T-helper 2 cell treated with Interferon-gamma antibody and Interleukin-4, amounts not matched to agents 5 μg/mL and 100 μg/mL, for 36 hours (primary cell): ENCODE data around the gene DNAH8.

Experiments
- DNase-seq: peaks from one replicate; pipeline ENCODE4 v3.0.0; 2021; ENCODE audit warnings: low spot score
- H3K27ac Mint-ChIP-seq: one replicate; pipeline ENCODE4 v1.8.0; 2021; ENCODE audit warnings: mild to moderate bottlenecking, mixed read lengths
- H3K27me3 Mint-ChIP-seq: one replicate; pipeline ENCODE4 v1.8.0; 2021; ENCODE audit warnings: low read depth, mixed read lengths
- H3K36me3 Mint-ChIP-seq: one replicate; pipeline ENCODE4 v1.8.0; 2021; ENCODE audit warnings: low read depth, mixed read lengths
- H3K4me1 Mint-ChIP-seq: one replicate; pipeline ENCODE4 v1.8.0; 2021; ENCODE audit warnings: low read depth, mixed read lengths
- H3K4me3 Mint-ChIP-seq: one replicate; pipeline ENCODE4 v1.8.0; 2022; ENCODE audit warnings: mild to moderate bottlenecking, moderate library complexity, mixed read lengths
- H3K9me3 Mint-ChIP-seq: one replicate; pipeline ENCODE4 v1.8.0; 2021; ENCODE audit warnings: mixed read lengths

Gene DNAH8

GRCh38 chr6:38990475-38990874 is 275.4 kb downstream of the DNAH8 start:
- Mint-ChIP-seq H3K36me3 (no peaks in the 10 kb centered on the region), H3K9me3 (no peaks in the 10 kb centered on the region), H3K27ac (no peak overlapping the region), H3K27me3 (peaks cover 12% of the 10 kb centered on the region), H3K4me3 (no peak overlapping the region), H3K4me1 (no peaks in the 10 kb centered on the region)
- DNase-seq: no peak

- peaks cover 36% of the 10 kb centered on the region for H3K27me3 Mint-ChIP-seq
- no peak for DNase-seq
- no peak overlapping the region for H3K27ac Mint-ChIP-seq
- no peaks in the 10 kb centered on the region for H3K4me1 Mint-ChIP-seq
- no peaks in the 10 kb centered on the region for H3K36me3 Mint-ChIP-seq
- H3K4me3 Mint-ChIP-seq: no peak overlapping the region
- no peaks in the 10 kb centered on the region for H3K9me3 Mint-ChIP-seq
Observed at GRCh38 chr6:38996676-38997075, 281.6 kb downstream of the DNAH8 start.

GRCh38 chr6:38997128-38997761 is 282.1 kb downstream of the DNAH8 start:
- Mint-ChIP-seq H3K27me3 (peaks cover 37% of the 10 kb centered on the region), H3K9me3 (no peaks in the 10 kb centered on the region), H3K27ac (no peak overlapping the region), H3K36me3 (no peaks in the 10 kb centered on the region), H3K4me3 (no peak overlapping the region), H3K4me1 (no peaks in the 10 kb centered on the region)
- DNase-seq: no peak

GRCh38 chr6:39003072-39003471 is 288.0 kb downstream of the DNAH8 start:
- H3K4me1 Mint-ChIP-seq: no peaks in the 10 kb centered on the region
- H3K36me3 Mint-ChIP-seq: no peaks in the 10 kb centered on the region
- no peak for DNase-seq
- no peak overlapping the region for H3K27ac Mint-ChIP-seq
- H3K27me3 Mint-ChIP-seq: peaks cover 43% of the 10 kb centered on the region
- no peaks in the 10 kb centered on the region for H3K9me3 Mint-ChIP-seq
- no peak overlapping the region for H3K4me3 Mint-ChIP-seq

GRCh38 chr6:39003492-39003891 is 288.4 kb downstream of the DNAH8 start:
- H3K4me3 Mint-ChIP-seq: no peak overlapping the region

GRCh38 chr6:39004801-39005200 is 289.7 kb downstream of the DNAH8 start:
- no peaks in the 10 kb centered on the region for H3K9me3 Mint-ChIP-seq
- no peaks in the 10 kb centered on the region for H3K36me3 Mint-ChIP-seq
- no peak for DNase-seq
- H3K27ac Mint-ChIP-seq: no peak overlapping the region
- no peaks in the 10 kb centered on the region for H3K4me1 Mint-ChIP-seq
- no peak overlapping the region for H3K4me3 Mint-ChIP-seq
- H3K27me3 Mint-ChIP-seq: peaks cover 49% of the 10 kb centered on the region

More at GRCh38 chr6:39003492-39003891, 288.4 kb downstream of the DNAH8 start:
- Mint-ChIP-seq H3K9me3 (no peaks in the 10 kb centered on the region), H3K4me1 (no peaks in the 10 kb centered on the region), H3K27me3 (peaks cover 48% of the 10 kb centered on the region), H3K36me3 (no peaks in the 10 kb centered on the region), H3K27ac (no peak overlapping the region)
- DNase-seq: no peak

- no peak overlapping the region for H3K27ac Mint-ChIP-seq
Observed at GRCh38 chr6:39005774-39006173, 290.7 kb downstream of the DNAH8 start.

GRCh38 chr6:39007575-39007974 is 292.5 kb downstream of the DNAH8 start:
- H3K9me3 Mint-ChIP-seq: no peaks in the 10 kb centered on the region
- no peak for DNase-seq
- no peak overlapping the region for H3K4me3 Mint-ChIP-seq
- no peak overlapping the region for H3K27ac Mint-ChIP-seq
- H3K27me3 Mint-ChIP-seq: peaks cover 49% of the 10 kb centered on the region
- no peaks in the 10 kb centered on the region for H3K4me1 Mint-ChIP-seq
- H3K36me3 Mint-ChIP-seq: no peaks in the 10 kb centered on the region

More at GRCh38 chr6:39005774-39006173, 290.7 kb downstream of the DNAH8 start:
- no peak overlapping the region for H3K4me3 Mint-ChIP-seq
- H3K4me1 Mint-ChIP-seq: no peaks in the 10 kb centered on the region
- H3K27me3 Mint-ChIP-seq: peaks cover 44% of the 10 kb centered on the region
- DNase-seq: no peak
- H3K9me3 Mint-ChIP-seq: no peaks in the 10 kb centered on the region
- H3K36me3 Mint-ChIP-seq: no peaks in the 10 kb centered on the region

- no peaks in the 10 kb centered on the region for H3K9me3 Mint-ChIP-seq
- H3K27ac Mint-ChIP-seq: no peak overlapping the region
- H3K4me3 Mint-ChIP-seq: no peak overlapping the region
- no peak for DNase-seq
- no peaks in the 10 kb centered on the region for H3K36me3 Mint-ChIP-seq
- peaks cover 56% of the 10 kb centered on the region for H3K27me3 Mint-ChIP-seq
- H3K4me1 Mint-ChIP-seq: no peaks in the 10 kb centered on the region
Observed at GRCh38 chr6:39008737-39009136, 293.6 kb downstream of the DNAH8 start.

- Mint-ChIP-seq H3K27ac (no peak overlapping the region), H3K9me3 (no peaks in the 10 kb centered on the region), H3K27me3 (peaks cover 56% of the 10 kb centered on the region), H3K4me1 (no peaks in the 10 kb centered on the region), H3K36me3 (no peaks in the 10 kb centered on the region), H3K4me3 (no peak overlapping the region)
- DNase-seq: no peak
Observed at GRCh38 chr6:39009476-39009875, 294.4 kb downstream of the DNAH8 start.

GRCh38 chr6:39016839-39017546 is 301.9 kb downstream of the DNAH8 start:
- Mint-ChIP-seq H3K4me1 (no peaks in the 10 kb centered on the region), H3K27me3 (peaks cover 19% of the 10 kb centered on the region), H3K9me3 (no peaks in the 10 kb centered on the region), H3K36me3 (no peaks in the 10 kb centered on the region), H3K4me3 (no peak overlapping the region), H3K27ac (no peak overlapping the region)
- DNase-seq: no peak

- Mint-ChIP-seq H3K9me3 (no peaks in the 10 kb centered on the region), H3K4me3 (no peak overlapping the region)
Observed at GRCh38 chr6:39017547-39017880, 302.4 kb downstream of the DNAH8 start.

GRCh38 chr6:39018103-39018502 is 303.0 kb downstream of the DNAH8 start:
- Mint-ChIP-seq H3K9me3 (no peaks in the 10 kb centered on the region), H3K27me3 (peaks cover 14% of the 10 kb centered on the region), H3K27ac (no peak overlapping the region), H3K4me3 (no peak overlapping the region), H3K4me1 (no peaks in the 10 kb centered on the region), H3K36me3 (no peaks in the 10 kb centered on the region)
- no peak for DNase-seq

More at GRCh38 chr6:39017547-39017880, 302.4 kb downstream of the DNAH8 start:
- H3K27me3 Mint-ChIP-seq: peaks cover 14% of the 10 kb centered on the region
- DNase-seq: no peak
- no peaks in the 10 kb centered on the region for H3K36me3 Mint-ChIP-seq
- H3K27ac Mint-ChIP-seq: no peak overlapping the region
- no peaks in the 10 kb centered on the region for H3K4me1 Mint-ChIP-seq

- Mint-ChIP-seq H3K4me1 (no peaks in the 10 kb centered on the region), H3K27ac (no peak overlapping the region), H3K27me3 (peaks cover 4% of the 10 kb centered on the region), H3K4me3 (no peak overlapping the region), H3K36me3 (no peaks in the 10 kb centered on the region), H3K9me3 (no peaks in the 10 kb centered on the region)
- DNase-seq: no peak
Observed at GRCh38 chr6:39020136-39020535, 305.0 kb downstream of the DNAH8 start.

GRCh38 chr6:39021041-39021440 is 305.9 kb downstream of the DNAH8 start:
- H3K4me3 Mint-ChIP-seq: no peak overlapping the region

More at GRCh38 chr6:39021041-39021440, 305.9 kb downstream of the DNAH8 start:
- H3K27ac Mint-ChIP-seq: no peak overlapping the region
- H3K36me3 Mint-ChIP-seq: no peaks in the 10 kb centered on the region
- DNase-seq: no peak
- H3K27me3 Mint-ChIP-seq: peaks cover under 1% of the 10 kb centered on the region
- no peaks in the 10 kb centered on the region for H3K4me1 Mint-ChIP-seq
- no peaks in the 10 kb centered on the region for H3K9me3 Mint-ChIP-seq
